Hepatic stellate cell (primary cell): ENCODE results near the gene MINK1.

Experiments
- DNase-seq: peaks from one replicate; pipeline ENCODE4 v3.0.0; 2011; ENCODE audit warnings: low spot score

The MINK1 gene

GRCh38 chr17:4833178-4833940 is at the start of gene MINK1:
Gene MINK1, plus strand, starts transcription at chr17:4833340. Its CDS starts 244 bp downstream, at chr17:4833584.
- DNase-seq = peak; percentile 99

- DNase-seq = no peak
These were observed 47.6 kb upstream of the MINK1 start for GRCh38 chr17:4785311-4786105.

- no peak for DNase-seq
These were observed 47.0 kb upstream of the MINK1 start, which contains the start of gene VMO1 for GRCh38 chr17:4786106-4786511. Gene VMO1, minus strand, starts transcription at chr17:4786364. Its CDS starts 12 bp downstream, at chr17:4786352.

GRCh38 chr17:4786516-4786915 is 46.6 kb upstream of the MINK1 start:
- no peak for DNase-seq

- no peak for DNase-seq
These were observed 44.9 kb upstream of the MINK1 start for GRCh38 chr17:4788159-4788806.

GRCh38 chr17:4788807-4789700 is 44.1 kb upstream of the MINK1 start, which contains the start of gene GLTPD2:
Gene GLTPD2, plus strand, starts transcription at chr17:4788964. Its CDS starts 48 bp downstream, at chr17:4789012.
- no peak for DNase-seq

- no peak for DNase-seq
These were observed 43.5 kb upstream of the MINK1 start for GRCh38 chr17:4789701-4789950.

GRCh38 chr17:4789951-4790704 is 43.0 kb upstream of the MINK1 start:
- DNase-seq = peak; percentile 94

- DNase-seq = no peak
These were observed 42.4 kb upstream of the MINK1 start for GRCh38 chr17:4790705-4791088.

GRCh38 chr17:4795168-4795567 is 38.0 kb upstream of the MINK1 start:
- DNase-seq = no peak

- peak; percentile 78 for DNase-seq
These were observed 36.6 kb upstream of the MINK1 start for GRCh38 chr17:4796552-4796920.

GRCh38 chr17:4800462-4801196 is 32.5 kb upstream of the MINK1 start:
- no peak for DNase-seq

GRCh38 chr17:4802228-4802627 is 30.9 kb upstream of the MINK1 start, which contains the start of gene C17orf114:
Gene C17orf114, minus strand, starts transcription at chr17:4802328.
- DNase-seq = no peak

- no peak for DNase-seq
These were observed 26.7 kb upstream of the MINK1 start for GRCh38 chr17:4806456-4806776.

GRCh38 chr17:4806777-4807604 is 26.1 kb upstream of the MINK1 start, which contains the start of gene PLD2:
Gene PLD2, plus strand, starts transcription at chr17:4807152. Its CDS starts 621 bp downstream, at chr17:4807773.
- peak; percentile 98 for DNase-seq

GRCh38 chr17:4807605-4808377 is 25.3 kb upstream of the MINK1 start:
- peak; percentile 48 for DNase-seq

- no peak for DNase-seq
These were observed 24.8 kb upstream of the MINK1 start for GRCh38 chr17:4808378-4808767.

GRCh38 chr17:4810696-4811290 is 22.3 kb upstream of the MINK1 start:
- no peak for DNase-seq
